HG02763 (cell line): Measurements from ENCODE around the gene HERC2.

Experiments
- ATAC-seq: cut with Tn5 transposase; IDR thresholded peaks from one replicate; pipeline ENCODE4 v1.9.1; 2021; ENCODE audit warnings: mild to moderate bottlenecking, moderate library complexity; ENCODE audit not compliant: unreplicated experiment

Gene HERC2

DNA sequence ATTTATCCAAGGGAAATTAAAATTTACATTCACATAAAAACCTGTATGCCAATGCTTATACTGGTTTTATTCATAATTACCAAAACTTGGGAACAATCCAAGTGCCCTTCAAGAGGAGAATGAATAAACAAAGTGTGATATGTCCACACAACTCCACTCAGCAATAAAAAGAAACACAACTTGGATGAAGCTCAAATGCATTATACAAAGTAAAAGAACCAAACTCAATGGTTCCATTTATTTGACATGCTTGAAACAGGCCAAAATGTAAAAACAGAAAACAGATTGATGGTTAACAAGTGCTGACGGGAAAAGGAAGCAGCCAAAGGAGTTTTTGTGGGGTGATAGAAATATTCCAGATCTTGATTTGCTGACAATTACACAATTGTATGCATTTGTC, 246.4 kb downstream of the HERC2 start:
- no peak for ATAC-seq

DNA sequence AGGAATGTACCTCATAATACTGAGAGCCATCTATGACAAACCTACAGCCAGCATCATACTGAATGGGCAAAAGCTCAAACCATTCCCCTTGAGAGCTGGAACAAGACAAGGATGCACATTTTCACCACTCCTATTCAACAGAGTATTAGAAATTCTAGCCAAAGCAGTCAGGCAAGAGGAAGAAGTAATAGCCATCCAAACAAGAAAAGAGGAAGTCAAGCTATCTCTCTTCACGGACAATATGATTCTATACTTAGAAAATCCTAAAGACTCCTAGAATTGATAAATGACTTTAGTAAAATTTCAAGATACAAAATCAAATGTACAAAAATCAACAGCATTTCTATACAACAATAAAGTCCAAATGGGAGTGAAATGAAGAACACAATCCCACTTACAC, 253.0 kb downstream of the HERC2 start:
- ATAC-seq, result no peak

- no peak for ATAC-seq
Measured at GRCh38 chr15:28066231-28066630, 255.7 kb downstream of the HERC2 start.
